Superior temporal gyrus (tissue), 1 donor: ENCODE measurements around the gene SRRM3.
"Not testable (repeated sequence)": the region's sequence is repeated elsewhere in the genome, so short reads cannot be mapped to it uniquely, and the experiment has no call there.

Source experiments
- DNase-seq: peaks from one replicate; pipeline ENCODE4 v3.0.0-alpha.2; 2016; ENCODE audit errors: extremely low spot score

Gene SRRM3

GRCh38 chr7:76231071-76231470 is 29.4 kb downstream of the SRRM3 start:
- no peak for DNase-seq

GRCh38 chr7:76231583-76231982 is 29.9 kb downstream of the SRRM3 start:
- DNase-seq, result no peak

GRCh38 chr7:76232698-76233097 is 31.0 kb downstream of the SRRM3 start:
- DNase-seq, result no peak

- peak; percentile 19 for DNase-seq
These were observed 32.0 kb downstream of the SRRM3 start for GRCh38 chr7:76233538-76234281.

- DNase-seq, result no peak
These were observed 32.5 kb downstream of the SRRM3 start for GRCh38 chr7:76234282-76234584.

GRCh38 chr7:76234931-76235441 is 33.3 kb downstream of the SRRM3 start:
- DNase-seq, result peak; percentile 26

GRCh38 chr7:76236224-76236623 is 34.5 kb downstream of the SRRM3 start:
- no peak for DNase-seq

GRCh38 chr7:76238326-76238725 is 36.6 kb downstream of the SRRM3 start:
- DNase-seq, result no peak

- DNase-seq, result no peak
These were observed 39.4 kb downstream of the SRRM3 start for GRCh38 chr7:76241141-76241540.

GRCh38 chr7:76242517-76243063 is 40.9 kb downstream of the SRRM3 start:
- not testable (repeated sequence) for DNase-seq

- DNase-seq, result no peak
These were observed 43.2 kb downstream of the SRRM3 start for GRCh38 chr7:76244781-76245391.

- no peak for DNase-seq
These were observed 45.2 kb downstream of the SRRM3 start for GRCh38 chr7:76246804-76247389.

- no peak for DNase-seq
These were observed 46.2 kb downstream of the SRRM3 start for GRCh38 chr7:76247938-76248337.

- no peak for DNase-seq
These were observed 50.3 kb downstream of the SRRM3 start for GRCh38 chr7:76252021-76252420.

GRCh38 chr7:76254781-76255180 is 53.1 kb downstream of the SRRM3 start:
- no peak for DNase-seq

GRCh38 chr7:76257973-76258372 is 56.3 kb downstream of the SRRM3 start:
- DNase-seq, result no peak

- DNase-seq, result no peak
These were observed 57.7 kb downstream of the SRRM3 start for GRCh38 chr7:76259124-76260093.

GRCh38 chr7:76260171-76260703 is 58.5 kb downstream of the SRRM3 start:
- no peak for DNase-seq

GRCh38 chr7:76261329-76261728 is 59.6 kb downstream of the SRRM3 start:
- DNase-seq, result no peak

GRCh38 chr7:76261931-76262330 is 60.2 kb downstream of the SRRM3 start:
- DNase-seq, result no peak

- DNase-seq, result peak; percentile 78
These were observed 61.1 kb downstream of the SRRM3 start for GRCh38 chr7:76262683-76263402.
